ENCODE measurements around the gene MTMR12. TPM values are rescaled to one million over a fixed set of nuclear protein-coding genes. Genes with fewer than 3 reads are reported as not detected.
"Not testable (repeated sequence)": the region's sequence is repeated elsewhere in the genome, so short reads cannot be mapped to it uniquely, and the experiment has no call there.

Gene MTMR12
- total RNA-seq, 1 experiment from 2014 or later = 19.8 TPM

GRCh38 chr5:32297181-32298058 is 15.3 kb downstream of the MTMR12 start:
- no peaks in the 10 kb centered on the region; the same call in 1 of the 2 replicates for H3K9me3 ChIP-seq (replicated peaks)
- peaks cover 6% of the 10 kb centered on the region for H3K36me3 ChIP-seq
- no peaks in the 10 kb centered on the region for H3K4me1 ChIP-seq
- DNase-seq = no peak
- H3K4me3 ChIP-seq = no peak overlapping the region
- H3K27ac ChIP-seq = no peak overlapping the region
- H3K27me3 ChIP-seq = no peaks in the 10 kb centered on the region

DNA sequence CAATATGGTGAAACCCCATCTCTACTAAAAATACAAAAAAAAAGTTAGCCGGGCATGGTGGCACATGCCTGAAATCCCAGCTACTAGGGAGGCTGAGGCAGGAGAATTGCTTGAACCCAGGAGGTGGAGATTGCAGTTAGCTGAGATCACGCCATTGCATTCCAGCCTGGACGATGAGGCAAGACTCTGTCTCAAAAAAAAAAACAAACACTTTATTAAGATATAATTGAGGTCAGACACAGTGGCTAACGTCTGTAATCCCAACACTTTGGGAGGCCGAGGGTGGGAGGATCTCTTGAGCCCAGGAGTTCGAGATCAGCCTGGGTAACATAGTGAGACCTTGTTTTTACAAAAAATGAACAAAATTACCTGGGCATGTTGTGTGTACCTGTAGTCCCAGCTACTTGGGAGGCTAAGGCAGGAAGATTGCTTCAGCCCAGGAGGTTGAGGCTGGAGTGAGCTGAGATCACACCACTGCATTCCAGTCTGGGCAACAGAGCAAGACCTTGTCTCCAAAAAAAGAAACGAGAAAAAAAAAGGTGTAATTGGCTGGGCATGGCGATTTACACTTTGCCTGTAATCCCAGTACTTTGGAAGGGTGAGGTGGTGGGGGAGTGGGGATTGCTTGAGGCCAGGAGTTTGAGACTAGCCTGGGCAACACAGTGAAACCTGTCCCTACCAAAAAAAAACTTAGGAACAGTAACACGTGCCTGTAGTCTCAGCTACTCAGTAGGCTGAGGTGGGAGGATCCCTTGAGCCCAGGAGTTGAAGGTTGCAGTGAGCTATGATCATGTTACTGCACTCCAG is 16.6 kb downstream of the MTMR12 start:
- not testable (repeated sequence) for H3K9me3 ChIP-seq (replicated peaks); H3K27me3 ChIP-seq; H3K4me3 ChIP-seq; H3K36me3 ChIP-seq; H3K27ac ChIP-seq; DNase-seq; H3K4me1 ChIP-seq

DNA sequence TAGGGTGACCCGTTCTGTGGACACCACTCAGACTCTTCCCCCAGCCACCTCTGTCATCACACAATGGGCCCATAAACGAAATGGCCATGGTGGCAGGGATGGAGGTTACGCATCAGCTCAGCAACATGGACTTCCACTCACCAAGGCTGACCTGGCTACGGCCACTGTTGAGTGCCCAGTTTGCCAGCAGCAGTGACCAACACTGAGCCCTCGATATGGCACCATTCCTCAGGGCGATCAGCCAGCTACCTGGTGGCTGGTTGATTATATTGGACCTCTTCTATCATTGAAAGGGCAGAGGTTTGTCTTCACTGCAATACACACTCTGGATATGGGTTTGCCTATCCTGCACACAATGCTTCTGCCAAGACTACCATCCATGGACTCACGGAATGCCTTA is 21.1 kb downstream of the MTMR12 start:
- peaks cover 6% of the 10 kb centered on the region for H3K36me3 ChIP-seq

GRCh38 chr5:32290922-32291321 is 21.8 kb downstream of the MTMR12 start:
- Histone ChIP-seq H3K27me3 (no peaks in the 10 kb centered on the region), H3K9me3 (replicated peaks) (no peaks in the 10 kb centered on the region; the same call in 1 of the 2 replicates), H3K36me3 (peaks cover 6% of the 10 kb centered on the region), H3K4me1 (no peaks in the 10 kb centered on the region), H3K4me3 (no peak overlapping the region), H3K27ac (no peak overlapping the region)
- DNase-seq = no peak

More for the DNA sequence above, 21.1 kb downstream of the MTMR12 start:
- H3K27me3 ChIP-seq = no peaks in the 10 kb centered on the region
- DNase-seq = no peak
- H3K4me3 ChIP-seq = no peak overlapping the region
- no peaks in the 10 kb centered on the region; the same call in 1 of the 2 replicates for H3K9me3 ChIP-seq (replicated peaks)
- no peak overlapping the region for H3K27ac ChIP-seq
- H3K4me1 ChIP-seq = no peaks in the 10 kb centered on the region

DNA sequence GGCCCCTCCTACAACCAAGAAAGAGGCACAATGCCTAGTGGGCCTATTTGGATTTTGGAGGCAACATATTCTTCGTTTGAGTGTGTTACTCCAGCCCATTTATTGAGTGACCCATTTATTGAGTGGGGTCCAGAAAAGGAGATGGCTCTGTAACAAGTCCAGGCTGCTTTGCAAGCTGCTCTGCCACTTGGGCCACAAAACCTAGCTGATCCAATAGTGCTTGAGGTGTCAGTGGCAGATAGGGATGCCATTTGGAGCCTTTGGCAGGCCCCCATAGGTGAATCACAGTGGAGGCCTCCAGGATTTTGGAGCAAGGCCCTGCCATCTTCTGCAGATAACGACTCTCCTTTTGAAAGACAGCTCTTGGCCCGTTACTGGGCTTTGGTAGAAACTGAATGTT is 22.2 kb downstream of the MTMR12 start:
- H3K27ac ChIP-seq; DNase-seq; H3K27me3 ChIP-seq; H3K36me3 ChIP-seq; H3K9me3 ChIP-seq (replicated peaks); H3K4me1 ChIP-seq; H3K4me3 ChIP-seq: not testable (repeated sequence)

DNA sequence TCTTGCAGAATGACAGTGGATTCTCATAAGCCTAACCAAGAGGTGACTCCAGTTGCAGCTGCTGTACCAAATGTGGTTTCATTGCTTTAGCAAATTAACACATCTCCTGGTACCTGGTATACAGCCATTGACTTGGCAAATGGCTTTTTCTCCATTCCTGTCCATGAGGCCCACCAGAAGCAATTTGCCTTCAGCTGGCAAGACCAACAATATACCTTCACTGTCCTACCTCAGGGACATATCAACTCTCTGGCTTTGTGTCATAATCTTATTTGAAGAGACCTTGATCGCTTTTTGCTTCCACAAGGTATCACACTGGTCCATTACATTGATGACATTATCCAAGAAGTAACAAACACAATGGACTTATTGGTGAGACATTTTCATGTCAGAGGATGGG is 22.8 kb downstream of the MTMR12 start:
- not testable (repeated sequence) for H3K27ac ChIP-seq; H3K9me3 ChIP-seq (replicated peaks); DNase-seq; H3K27me3 ChIP-seq; H3K4me3 ChIP-seq; H3K4me1 ChIP-seq; H3K36me3 ChIP-seq

- not testable (repeated sequence) for H3K27ac ChIP-seq; H3K36me3 ChIP-seq; H3K9me3 ChIP-seq (replicated peaks); H3K27me3 ChIP-seq; DNase-seq; H3K4me1 ChIP-seq; H3K4me3 ChIP-seq
These were observed 24.6 kb downstream of the MTMR12 start for GRCh38 chr5:32288135-32288534.

DNA sequence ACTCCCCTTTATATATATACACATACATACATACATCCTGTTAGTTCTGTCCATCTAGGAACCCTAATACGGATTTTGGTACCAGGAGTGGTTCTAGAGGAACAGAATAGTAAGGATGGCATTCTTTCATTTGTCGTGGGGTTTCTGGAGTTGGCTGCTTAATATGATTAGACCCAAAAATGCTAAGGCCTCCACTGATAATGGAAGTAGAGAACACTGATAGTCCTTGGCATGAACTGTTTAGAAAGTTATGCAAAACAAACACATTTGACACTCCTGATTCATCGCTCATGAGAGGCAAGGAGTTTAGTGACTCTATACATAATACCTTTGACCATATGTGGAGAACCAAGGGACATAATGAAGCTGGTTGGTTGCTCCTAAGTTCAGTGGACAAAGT is 25.2 kb downstream of the MTMR12 start:
- H3K4me1 ChIP-seq; H3K9me3 ChIP-seq (replicated peaks); H3K27ac ChIP-seq; H3K27me3 ChIP-seq; H3K4me3 ChIP-seq; H3K36me3 ChIP-seq; DNase-seq: not testable (repeated sequence)

- no peak overlapping the region for H3K27ac ChIP-seq
- H3K36me3 ChIP-seq = no peaks in the 10 kb centered on the region
- no peak for DNase-seq
- no peak overlapping the region for H3K4me3 ChIP-seq
- no peaks in the 10 kb centered on the region for H3K9me3 ChIP-seq (replicated peaks)
- no peaks in the 10 kb centered on the region for H3K27me3 ChIP-seq
- no peaks in the 10 kb centered on the region for H3K4me1 ChIP-seq
These were observed 27.1 kb downstream of the MTMR12 start for GRCh38 chr5:32285510-32286138.

DNA sequence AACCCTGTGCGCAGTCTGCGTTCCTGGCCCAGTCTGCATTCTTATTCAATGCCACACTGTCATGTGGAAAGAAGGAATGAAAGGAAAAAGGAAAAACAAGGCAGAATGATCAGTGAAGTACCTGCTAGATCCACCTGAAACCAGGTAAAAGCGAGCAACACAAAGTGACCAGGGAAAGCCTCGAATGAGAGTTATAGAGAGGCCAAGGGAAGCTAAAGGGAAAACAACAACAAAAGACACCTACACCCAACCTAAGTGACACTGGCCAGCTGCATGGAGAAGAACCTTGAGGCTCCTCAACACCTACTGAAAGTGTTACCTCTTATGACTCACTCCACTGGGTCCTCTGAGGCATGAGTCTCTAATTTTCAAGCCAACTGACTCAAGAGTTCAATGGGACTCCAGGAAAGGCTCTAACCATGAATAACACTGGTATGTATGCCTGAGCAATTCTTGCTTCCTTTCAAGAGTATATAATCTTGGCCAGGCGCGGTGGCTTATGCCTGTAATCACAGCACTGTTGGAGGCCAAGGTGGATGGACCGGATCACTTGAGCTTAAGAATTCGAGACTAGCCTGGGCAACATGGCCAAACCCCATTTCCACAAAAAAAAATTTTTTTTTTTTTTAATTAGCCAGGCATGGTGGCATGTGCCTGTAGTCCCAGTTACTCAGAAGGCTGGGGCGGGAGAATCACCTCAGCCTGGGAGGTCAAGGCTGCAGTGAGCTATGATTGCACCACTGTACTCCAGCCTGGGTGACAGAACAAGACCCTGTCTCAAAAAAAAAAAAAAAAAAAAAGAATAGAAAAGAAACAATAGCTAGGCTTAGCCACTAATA is 29.0 kb downstream of the MTMR12 start:
- Histone ChIP-seq H3K27ac (no peak overlapping the region), H3K9me3 (replicated peaks) (no peaks in the 10 kb centered on the region), H3K4me1 (no peaks in the 10 kb centered on the region), H3K36me3 (no peaks in the 10 kb centered on the region), H3K4me3 (no peak overlapping the region), H3K27me3 (no peaks in the 10 kb centered on the region)
- no peak for DNase-seq

- Histone ChIP-seq H3K27me3 (no peaks in the 10 kb centered on the region), H3K4me3 (no peak overlapping the region), H3K9me3 (replicated peaks) (no peaks in the 10 kb centered on the region), H3K4me1 (no peaks in the 10 kb centered on the region), H3K36me3 (no peaks in the 10 kb centered on the region), H3K27ac (no peak overlapping the region)
- no peak for DNase-seq
These were observed 29.7 kb downstream of the MTMR12 start for GRCh38 chr5:32283061-32283460.

DNA sequence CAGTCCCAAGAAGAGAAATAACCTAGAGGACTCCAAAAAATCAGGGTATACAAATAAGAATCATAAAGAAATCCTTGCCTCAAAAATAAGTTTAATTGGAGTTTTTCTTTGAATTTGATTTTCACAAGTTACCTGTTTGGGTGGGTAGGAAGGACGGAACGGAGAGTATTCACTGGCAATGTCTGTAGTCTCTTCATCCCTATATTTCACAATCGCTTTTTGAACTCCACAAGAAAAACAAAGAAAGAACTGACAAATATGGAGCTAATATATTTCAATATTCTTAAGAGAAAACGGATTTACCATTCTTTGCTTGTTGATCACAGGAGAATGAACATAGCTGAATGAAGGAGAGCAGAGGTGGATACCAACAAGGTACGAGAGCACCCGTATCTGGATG is 30.1 kb downstream of the MTMR12 start:
- Histone ChIP-seq H3K4me1 (no peaks in the 10 kb centered on the region), H3K4me3 (no peak overlapping the region), H3K36me3 (no peaks in the 10 kb centered on the region), H3K27ac (no peak overlapping the region), H3K27me3 (no peaks in the 10 kb centered on the region), H3K9me3 (replicated peaks) (no peaks in the 10 kb centered on the region)
- DNase-seq = no peak

GRCh38 chr5:32281378-32282133 is 31.2 kb downstream of the MTMR12 start:
- H3K27ac ChIP-seq; H3K4me1 ChIP-seq; H3K4me3 ChIP-seq; DNase-seq; H3K9me3 ChIP-seq (replicated peaks); H3K36me3 ChIP-seq; H3K27me3 ChIP-seq: not testable (repeated sequence)

GRCh38 chr5:32280656-32281081 is 32.1 kb downstream of the MTMR12 start:
- Histone ChIP-seq H3K36me3 (peaks cover 7% of the 10 kb centered on the region; the same call in 1 of the 2 replicates), H3K9me3 (replicated peaks) (no peaks in the 10 kb centered on the region), H3K27ac (no peak overlapping the region), H3K27me3 (no peaks in the 10 kb centered on the region), H3K4me1 (no peaks in the 10 kb centered on the region), H3K4me3 (no peak overlapping the region)
- DNase-seq = no peak

Data from SJCRH30 (cell line).